ENCODE data around the gene FSTL4. TPM values are rescaled to one million over a fixed set of nuclear protein-coding genes. Genes with fewer than 3 reads are reported as not detected.

The FSTL4 gene
- total RNA-seq, 1 donor from 2014 or later: 11.3 TPM

- no peak for DNase-seq (ENCODE audit: extremely low spot score, unreplicated experiment)
- H3K27ac Mint-ChIP-seq: no peak overlapping the region
- H3K9me3 Mint-ChIP-seq: peaks cover 4% of the 10 kb centered on the region
- H3K27me3 Mint-ChIP-seq: no peaks in the 10 kb centered on the region
- H3K4me1 Mint-ChIP-seq (ENCODE audit: unreplicated experiment): peaks cover 5% of the 10 kb centered on the region
- no peak for TF ChIP-seq CTCF (conservative IDR thresholded peaks at IDR 0.05)
- peaks cover under 1% of the 10 kb centered on the region for H3K36me3 Mint-ChIP-seq
- no peak overlapping the region for H3K4me3 Mint-ChIP-seq
These were observed 376.5 kb downstream of the FSTL4 start for GRCh38 chr5:133235696-133236426.

GRCh38 chr5:133234911-133235310 is 377.4 kb downstream of the FSTL4 start:
- H3K4me3 Mint-ChIP-seq: no peak overlapping the region
- DNase-seq (ENCODE audit: extremely low spot score, unreplicated experiment): no peak
- H3K36me3 Mint-ChIP-seq: peaks cover 4% of the 10 kb centered on the region
- H3K4me1 Mint-ChIP-seq (ENCODE audit: unreplicated experiment): peaks cover 5% of the 10 kb centered on the region
- H3K9me3 Mint-ChIP-seq: peaks cover 3% of the 10 kb centered on the region
- TF ChIP-seq CTCF (conservative IDR thresholded peaks at IDR 0.05): no peak
- no peak overlapping the region for H3K27ac Mint-ChIP-seq
- no peaks in the 10 kb centered on the region for H3K27me3 Mint-ChIP-seq

GRCh38 chr5:133234273-133234672 is 378.1 kb downstream of the FSTL4 start:
- Mint-ChIP-seq H3K27me3 (no peaks in the 10 kb centered on the region), H3K27ac (no peak overlapping the region), H3K4me1 (ENCODE audit: unreplicated experiment) (peaks cover 5% of the 10 kb centered on the region), H3K36me3 (peaks cover 4% of the 10 kb centered on the region), H3K4me3 (no peak overlapping the region), H3K9me3 (no peaks in the 10 kb centered on the region)
- no peak for TF ChIP-seq CTCF (conservative IDR thresholded peaks at IDR 0.05)
- DNase-seq (ENCODE audit: extremely low spot score, unreplicated experiment): no peak

GRCh38 chr5:133233616-133234015 is 378.7 kb downstream of the FSTL4 start:
- TF ChIP-seq CTCF (conservative IDR thresholded peaks at IDR 0.05): no peak
- Mint-ChIP-seq H3K9me3 (no peaks in the 10 kb centered on the region), H3K36me3 (peaks cover 4% of the 10 kb centered on the region), H3K27ac (no peak overlapping the region), H3K27me3 (no peaks in the 10 kb centered on the region), H3K4me1 (ENCODE audit: unreplicated experiment) (peaks cover 5% of the 10 kb centered on the region), H3K4me3 (no peak overlapping the region)
- no peak for DNase-seq (ENCODE audit: extremely low spot score, unreplicated experiment)

GRCh38 chr5:133232911-133233310 is 379.4 kb downstream of the FSTL4 start:
- Mint-ChIP-seq H3K4me3 (no peak overlapping the region), H3K36me3 (peaks cover 4% of the 10 kb centered on the region), H3K4me1 (ENCODE audit: unreplicated experiment) (peaks cover 5% of the 10 kb centered on the region), H3K27ac (no peak overlapping the region), H3K9me3 (no peaks in the 10 kb centered on the region), H3K27me3 (no peaks in the 10 kb centered on the region)
- no peak for TF ChIP-seq CTCF (conservative IDR thresholded peaks at IDR 0.05)
- DNase-seq (ENCODE audit: extremely low spot score, unreplicated experiment): no peak

Measured in type B pancreatic cell (in vitro differentiated cells).